H1 (cell line): ENCODE data around the gene ZNF200. TPM values are rescaled to one million over a fixed set of nuclear protein-coding genes. Genes with fewer than 3 reads are reported as not detected.

Experiments
- BCL11A ChIP-seq, 2 experiments: IDR thresholded peaks; one replicate each; pipeline ENCODE4 v1.6.1; 2011; ENCODE audit warnings: low read depth in 2 of 2, low read length in 2 of 2, mild to moderate bottlenecking in 2 of 2
- EP300 ChIP-seq, 2 experiments: IDR thresholded peaks; 1 replicate in 1 of 2; 2 replicates in 1 of 2; pipeline ENCODE4 v1.6.1; 2011 to 2012; ENCODE audit warnings: low read depth in 2 of 2, low read length in 2 of 2, mild to moderate bottlenecking in 2 of 2, borderline replicate concordance in 1 of 2, inconsistent platforms in 1 of 2, moderate library complexity in 1 of 2
- FOSL1 ChIP-seq: IDR thresholded peaks from 2 replicates; pipeline ENCODE4 v1.6.1; 2011; ENCODE audit warnings: mild to moderate bottlenecking, low read depth, low read length, moderate library complexity; ENCODE audit not compliant: insufficient read depth
- GTF2F1 ChIP-seq: IDR thresholded peaks from 2 replicates; pipeline ENCODE4 v1.6.1; 2012; ENCODE audit warnings: low read depth, low read length, improper control_type of control experiment, borderline replicate concordance
- HDAC2 ChIP-seq, 2 experiments: fragments of 300-600 bp in 1 of 2; sonication (generic) in 1 of 2; IDR thresholded peaks; 2 replicates each; pipeline ENCODE4 v1.6.1; 2011 to 2012; ENCODE audit warnings: low read depth in 2 of 2, low read length in 2 of 2, mild to moderate bottlenecking in 2 of 2, moderate library complexity in 2 of 2, borderline replicate concordance in 1 of 2, inconsistent platforms in 1 of 2
- KDM1A ChIP-seq: fragments of 200-600, 300-600 bp; sonication (generic); IDR thresholded peaks from 2 replicates; pipeline ENCODE4 v1.7.1; 2016; ENCODE audit warnings: mild to moderate bottlenecking, low read length, borderline replicate concordance
- KDM4A ChIP-seq: IDR thresholded peaks from one replicate; pipeline ENCODE4 v1.7.1; 2012; ENCODE audit warnings: low read depth, mild to moderate bottlenecking, moderate library complexity, low read length, inconsistent platforms; ENCODE audit not compliant: severe bottlenecking
- NANOG ChIP-seq: IDR thresholded peaks from 2 replicates; pipeline ENCODE4 v1.6.1; 2011; ENCODE audit warnings: low read length, low read depth, mild to moderate bottlenecking, inconsistent platforms; ENCODE audit not compliant: insufficient read depth, poor library complexity, severe bottlenecking
- NRF1 ChIP-seq: IDR thresholded peaks from 2 replicates; pipeline ENCODE4 v1.6.1; 2011; ENCODE audit warnings: mild to moderate bottlenecking, low read depth, low read length, improper control_type of control experiment
- POLR2A ChIP-seq, 2 experiments: IDR thresholded peaks; 1 replicate in 1 of 2; 2 replicates in 1 of 2; pipeline ENCODE4 v1.6.1; 2011; ENCODE audit warnings: low read depth in 2 of 2, low read length in 2 of 2, mild to moderate bottlenecking in 2 of 2; ENCODE audit errors: control extremely low read depth in 1 of 2
- RAD21 ChIP-seq, 2 experiments: IDR thresholded peaks in 1 of 2; conservative IDR thresholded peaks in 1 of 2; 2 replicates each; pipeline ENCODE4 v1.6.1; 2011; ENCODE audit warnings: low read depth in 2 of 2, low read length in 2 of 2, improper control_type of control experiment in 1 of 2, inconsistent platforms in 1 of 2, mild to moderate bottlenecking in 1 of 2, moderate library complexity in 1 of 2
- RNF2 ChIP-seq: fragments of 200-900, 300-1000 bp; sonication (generic); IDR thresholded peaks from 2 replicates; pipeline ENCODE4 v1.7.1; 2016; ENCODE audit warnings: borderline replicate concordance, low read depth, mild to moderate bottlenecking, antibody characterized with exemption, low read length; ENCODE audit not compliant: poor library complexity, severe bottlenecking; ENCODE audit errors: missing control alignments
- TCF12 ChIP-seq: IDR thresholded peaks from 2 replicates; pipeline ENCODE4 v1.6.1; 2011; ENCODE audit warnings: low read depth, mild to moderate bottlenecking, low read length
- polyA plus RNA-seq, 7 experiments: library from polyadenylated mRNA; depleted of rRNA in 3 of 7; stranded (reverse) in 5 of 7; unstranded in 2 of 7; fragments of >200 nt in 5 of 7; fragments of 200-250 nt in 2 of 7; gene quantifications; 1 replicate in 5 of 7; 2 replicates in 1 of 7; 4 replicates in 1 of 7; pipeline versions ENCODE4 v1.2.1 to v1.2.3, GENCODE V29; 2011 to 2013; ENCODE audit warnings: missing spikeins in 2 of 7, mixed read lengths in 2 of 7
- total RNA-seq: library from RNA; stranded (reverse); fragmentation: NEBNext Ultra II Directional; extraction: Animal tissue kit (Norgen Biotek cat#: 25700); gene quantifications from 2 replicates; pipeline ENCODE4 v1.2.1, GENCODE V29; 2021
- TF ChIP-seq, protein P1 (sequence below), 3 experiments: IDR thresholded peaks; 1 replicate in 2 of 3; 2 replicates in 1 of 3; pipeline versions ENCODE4 v1.5.1 to v1.6.1; 2011; ENCODE audit warnings: low read length in 3 of 3, mild to moderate bottlenecking in 3 of 3, inconsistent platforms in 2 of 3, low read depth in 1 of 3, moderate library complexity in 1 of 3; ENCODE audit not compliant: insufficient read depth in 1 of 3; ENCODE audit errors: control extremely low read depth in 1 of 3
- TF ChIP-seq, protein P2 (sequence below): IDR thresholded peaks from 2 replicates; pipeline ENCODE4 v1.6.1; 2012; ENCODE audit warnings: low read length, inconsistent platforms
- TF ChIP-seq, protein P3 (sequence below): IDR thresholded peaks from 2 replicates; pipeline ENCODE4 v1.6.1; 2012; ENCODE audit warnings: inconsistent platforms

The ZNF200 gene
- total and polyA plus RNA-seq, 2 of the 8 experiments (the other 6 are each of a cell fraction or from before 2014, with no cell fraction given) = 2.7 to 9.9 TPM

DNA sequence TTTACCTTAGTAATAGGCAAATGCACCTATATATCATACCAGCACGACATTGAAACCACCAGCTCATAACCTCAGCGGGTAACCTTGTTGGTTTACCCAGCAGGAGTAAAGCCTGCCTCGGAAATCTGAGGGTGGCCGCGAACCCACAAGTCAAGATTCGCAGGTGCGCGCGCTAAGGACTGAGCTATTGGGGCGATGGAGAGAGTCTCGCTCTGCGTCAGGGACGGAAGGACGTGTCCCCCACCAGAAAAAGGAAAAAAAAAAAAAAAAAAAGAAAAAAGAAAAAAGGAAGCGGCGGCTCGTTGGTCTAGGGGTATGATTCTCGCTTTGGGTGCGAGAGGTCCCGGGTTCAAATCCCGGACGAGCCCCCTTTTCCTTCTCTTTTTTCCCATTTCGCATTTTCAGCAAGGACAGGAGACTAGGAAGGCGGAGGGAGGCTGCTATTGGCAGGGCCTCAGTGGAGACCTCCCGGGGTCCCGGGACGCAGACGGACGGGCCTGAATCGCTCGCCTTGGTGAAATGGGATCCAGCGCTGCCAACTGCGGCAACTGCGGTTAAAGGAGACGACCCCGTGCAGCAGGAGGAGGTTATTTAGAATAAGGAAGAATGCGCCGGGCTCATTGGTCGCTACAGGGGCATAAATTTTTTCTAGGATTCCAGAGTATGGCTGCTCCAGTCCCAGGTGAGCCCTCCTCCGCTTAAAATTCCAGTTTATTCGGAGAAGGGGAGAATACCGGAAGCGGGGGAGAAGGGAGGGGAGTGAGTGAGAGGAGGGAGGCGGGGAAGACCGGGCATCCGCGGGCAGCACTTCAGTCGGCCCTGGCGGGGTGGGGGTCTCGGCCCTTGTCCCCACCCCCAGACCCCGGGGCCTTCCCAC, 46.9 kb downstream of the ZNF200 start, which contains the start of gene OR1F1 (continued):
- TF ChIP-seq RNF2 = no peak
- TF ChIP-seq KDM4A = no peak
- peak; percentile 24; the same call in 1 of the 2 replicates for TF ChIP-seq NRF1
- TF ChIP-seq, protein P1, sequence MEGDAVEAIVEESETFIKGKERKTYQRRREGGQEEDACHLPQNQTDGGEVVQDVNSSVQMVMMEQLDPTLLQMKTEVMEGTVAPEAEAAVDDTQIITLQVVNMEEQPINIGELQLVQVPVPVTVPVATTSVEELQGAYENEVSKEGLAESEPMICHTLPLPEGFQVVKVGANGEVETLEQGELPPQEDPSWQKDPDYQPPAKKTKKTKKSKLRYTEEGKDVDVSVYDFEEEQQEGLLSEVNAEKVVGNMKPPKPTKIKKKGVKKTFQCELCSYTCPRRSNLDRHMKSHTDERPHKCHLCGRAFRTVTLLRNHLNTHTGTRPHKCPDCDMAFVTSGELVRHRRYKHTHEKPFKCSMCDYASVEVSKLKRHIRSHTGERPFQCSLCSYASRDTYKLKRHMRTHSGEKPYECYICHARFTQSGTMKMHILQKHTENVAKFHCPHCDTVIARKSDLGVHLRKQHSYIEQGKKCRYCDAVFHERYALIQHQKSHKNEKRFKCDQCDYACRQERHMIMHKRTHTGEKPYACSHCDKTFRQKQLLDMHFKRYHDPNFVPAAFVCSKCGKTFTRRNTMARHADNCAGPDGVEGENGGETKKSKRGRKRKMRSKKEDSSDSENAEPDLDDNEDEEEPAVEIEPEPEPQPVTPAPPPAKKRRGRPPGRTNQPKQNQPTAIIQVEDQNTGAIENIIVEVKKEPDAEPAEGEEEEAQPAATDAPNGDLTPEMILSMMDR (IDR thresholded peaks at IDR 0.05; ENCODE audit: control extremely low read depth in 1 of 3, insufficient read depth in 1 of 3, low read depth in 1 of 3, low read length in 3 of 3) = no peak
- no peak for TF ChIP-seq GTF2F1
- TF ChIP-seq HDAC2 (IDR thresholded peaks at IDR 0.05; ENCODE audit: borderline replicate concordance in 1 of 2, low read depth in 2 of 2, low read length in 2 of 2) = no peak
- TF ChIP-seq NANOG = no peak
- 0 out of 3 replicates have a peak, but pooled peaks of 1 of the 2 experiments have one; percentile 21 for TF ChIP-seq EP300 (IDR thresholded peaks at IDR 0.05; ENCODE audit: borderline replicate concordance in 1 of 2, low read depth in 2 of 2, low read length in 2 of 2)
- no peak for TF ChIP-seq FOSL1
- no peak for TF ChIP-seq BCL11A (IDR thresholded peaks at IDR 0.05; ENCODE audit: low read depth in 2 of 2, low read length in 2 of 2)
- TF ChIP-seq, protein P2, sequence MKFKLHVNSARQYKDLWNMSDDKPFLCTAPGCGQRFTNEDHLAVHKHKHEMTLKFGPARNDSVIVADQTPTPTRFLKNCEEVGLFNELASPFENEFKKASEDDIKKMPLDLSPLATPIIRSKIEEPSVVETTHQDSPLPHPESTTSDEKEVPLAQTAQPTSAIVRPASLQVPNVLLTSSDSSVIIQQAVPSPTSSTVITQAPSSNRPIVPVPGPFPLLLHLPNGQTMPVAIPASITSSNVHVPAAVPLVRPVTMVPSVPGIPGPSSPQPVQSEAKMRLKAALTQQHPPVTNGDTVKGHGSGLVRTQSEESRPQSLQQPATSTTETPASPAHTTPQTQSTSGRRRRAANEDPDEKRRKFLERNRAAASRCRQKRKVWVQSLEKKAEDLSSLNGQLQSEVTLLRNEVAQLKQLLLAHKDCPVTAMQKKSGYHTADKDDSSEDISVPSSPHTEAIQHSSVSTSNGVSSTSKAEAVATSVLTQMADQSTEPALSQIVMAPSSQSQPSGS = peak; percentile 65; the same call in 1 of the 2 replicates
- 0 out of 2 replicates have a peak, but pooled peaks have one; percentile 29 for TF ChIP-seq TCF12
- no peak for TF ChIP-seq KDM1A
- no peak for TF ChIP-seq POLR2A (IDR thresholded peaks at IDR 0.05; ENCODE audit: control extremely low read depth in 1 of 2, low read depth in 2 of 2, low read length in 2 of 2)
- no peak for TF ChIP-seq RAD21 (IDR thresholded peaks at IDR 0.05 in 1 of 2, conservative IDR thresholded peaks at IDR 0.05 in 1 of 2; ENCODE audit: low read depth in 2 of 2, low read length in 2 of 2)
- TF ChIP-seq, protein P3, sequence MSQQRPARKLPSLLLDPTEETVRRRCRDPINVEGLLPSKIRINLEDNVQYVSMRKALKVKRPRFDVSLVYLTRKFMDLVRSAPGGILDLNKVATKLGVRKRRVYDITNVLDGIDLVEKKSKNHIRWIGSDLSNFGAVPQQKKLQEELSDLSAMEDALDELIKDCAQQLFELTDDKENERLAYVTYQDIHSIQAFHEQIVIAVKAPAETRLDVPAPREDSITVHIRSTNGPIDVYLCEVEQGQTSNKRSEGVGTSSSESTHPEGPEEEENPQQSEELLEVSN = no peak
